ENCODE results near the gene LMF2.

Gene LMF2

DNA sequence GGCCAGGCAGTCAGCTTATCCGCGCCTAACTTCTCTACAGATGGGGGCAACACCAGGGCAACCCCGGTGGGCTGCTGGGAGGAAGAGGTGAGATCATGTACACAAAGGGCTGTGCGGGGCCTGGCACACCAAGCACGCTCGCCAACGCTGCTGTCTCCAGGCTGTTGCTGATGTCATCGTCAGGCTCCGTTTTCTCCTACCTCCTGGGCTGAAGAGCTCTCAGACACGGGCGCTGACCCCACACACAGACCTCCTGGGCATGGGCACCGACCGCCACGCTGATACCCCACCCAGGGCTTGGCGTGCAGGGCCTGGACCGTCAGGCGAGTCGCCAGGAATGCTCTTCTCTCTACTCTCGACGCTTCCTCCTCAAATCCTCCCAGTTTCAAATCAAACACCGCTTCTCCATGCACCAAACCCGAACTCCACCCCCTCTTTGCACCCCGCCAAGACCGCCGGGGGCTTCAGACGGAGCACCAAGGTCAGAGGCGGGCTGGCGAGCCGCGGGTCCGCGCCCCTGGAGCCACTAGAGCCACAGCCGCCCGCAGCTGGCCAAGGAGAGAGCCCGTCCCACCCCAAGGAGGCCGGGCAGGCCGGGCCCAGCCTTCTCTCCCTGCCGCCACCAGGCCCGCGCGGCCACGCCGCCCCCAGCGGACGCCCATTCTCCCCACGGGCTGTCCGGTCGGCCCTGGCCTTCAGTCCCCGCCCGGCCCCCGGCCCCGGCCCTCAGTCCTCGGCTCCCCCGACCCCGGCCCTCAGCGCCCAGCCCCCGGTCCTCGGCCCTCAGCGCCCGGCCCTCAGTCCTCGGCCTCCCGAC lies 33.4 kb downstream of the LMF2 start:
- in situ Hi-C loops (cut with HindIII; ENCODE audit: low pct_ligation_motif_present, low pct_unique_long_range_greater_than_20kb, low sequenced_read_pairs): no loop called here
- peak; percentile 36 for DNase-seq

DNA sequence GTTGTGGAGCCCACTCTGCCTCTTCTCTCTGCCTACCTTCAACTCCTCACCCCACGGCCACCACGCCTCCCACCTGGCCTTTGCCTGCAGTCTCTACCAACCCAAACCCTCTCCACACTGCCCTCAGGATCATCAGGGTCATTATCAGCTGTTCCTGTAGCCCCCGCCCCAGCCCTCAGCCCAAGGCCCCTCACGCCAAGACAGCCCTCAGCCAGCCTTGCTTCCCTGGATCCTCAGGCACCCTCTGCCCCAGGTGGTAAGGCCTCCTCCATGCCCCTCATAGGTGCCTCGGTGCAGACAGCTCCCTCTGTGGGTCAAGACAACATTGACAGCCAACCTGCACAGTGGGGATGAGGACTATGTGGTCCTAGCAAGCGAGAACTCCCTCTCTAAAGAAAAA lies 34.4 kb downstream of the LMF2 start:
- in situ Hi-C loops (cut with HindIII; ENCODE audit: low pct_ligation_motif_present, low pct_unique_long_range_greater_than_20kb, low sequenced_read_pairs): no loop called here
- peak; percentile 27 for DNase-seq

DNA sequence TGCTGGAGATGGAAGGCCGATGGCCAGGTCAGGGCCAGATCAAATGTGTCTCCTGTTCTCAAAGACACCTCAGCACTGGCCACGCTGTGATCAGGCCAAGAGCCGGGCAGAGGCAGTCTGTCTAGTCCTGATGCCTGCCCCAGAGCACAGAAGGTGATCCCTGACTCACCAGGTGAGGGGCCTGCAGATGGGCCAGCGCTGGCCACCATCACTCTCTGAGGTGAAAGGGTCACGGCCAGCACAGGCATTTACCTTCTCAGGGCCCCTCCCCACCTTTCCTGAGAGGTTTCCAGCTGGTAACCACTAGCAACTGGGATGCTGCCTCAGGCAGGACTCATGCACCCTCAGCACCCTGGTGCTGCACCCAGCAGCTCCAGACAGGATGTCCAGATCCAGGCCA lies 35.5 kb downstream of the LMF2 start:
- in situ Hi-C loops (cut with HindIII; ENCODE audit: low pct_ligation_motif_present, low pct_unique_long_range_greater_than_20kb, low sequenced_read_pairs): no loop called here

DNA sequence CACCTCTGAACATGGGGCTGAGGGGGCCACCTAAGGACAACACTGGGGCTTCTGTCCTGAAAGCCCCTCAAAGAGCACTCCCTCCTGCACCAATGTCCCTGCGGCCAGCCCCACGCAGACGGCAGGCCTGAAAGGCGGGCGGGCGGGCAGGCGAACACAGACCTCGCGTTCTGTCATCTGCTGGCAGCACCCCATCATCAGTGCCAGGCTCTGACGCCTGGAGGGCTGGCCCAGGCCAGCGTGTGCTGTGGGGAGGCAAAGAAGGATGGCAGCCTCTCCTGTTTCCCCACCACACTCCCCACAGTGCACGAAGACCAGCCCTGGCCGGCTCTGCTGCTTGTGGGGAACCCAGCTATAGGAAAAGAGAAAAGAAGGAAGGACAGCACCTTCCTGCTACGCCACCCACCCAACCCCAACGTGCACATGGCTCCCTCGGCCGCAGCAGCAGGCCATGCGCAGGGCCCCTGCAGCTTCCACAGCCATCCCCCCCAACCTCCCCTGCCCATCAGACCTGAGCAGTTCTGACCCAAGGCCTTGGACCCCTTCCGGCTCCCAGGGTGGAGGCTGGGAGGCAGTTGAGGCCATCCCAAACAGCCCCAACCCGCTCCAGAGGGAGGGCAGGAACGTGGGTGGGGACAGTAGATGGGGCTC lies 36.2 kb downstream of the LMF2 start:
- no peak for DNase-seq
- in situ Hi-C loops (cut with HindIII; ENCODE audit: low pct_ligation_motif_present, low pct_unique_long_range_greater_than_20kb, low sequenced_read_pairs): no loop called here

More for the DNA sequence above, 35.5 kb downstream of the LMF2 start:
- no peak for DNase-seq

DNA sequence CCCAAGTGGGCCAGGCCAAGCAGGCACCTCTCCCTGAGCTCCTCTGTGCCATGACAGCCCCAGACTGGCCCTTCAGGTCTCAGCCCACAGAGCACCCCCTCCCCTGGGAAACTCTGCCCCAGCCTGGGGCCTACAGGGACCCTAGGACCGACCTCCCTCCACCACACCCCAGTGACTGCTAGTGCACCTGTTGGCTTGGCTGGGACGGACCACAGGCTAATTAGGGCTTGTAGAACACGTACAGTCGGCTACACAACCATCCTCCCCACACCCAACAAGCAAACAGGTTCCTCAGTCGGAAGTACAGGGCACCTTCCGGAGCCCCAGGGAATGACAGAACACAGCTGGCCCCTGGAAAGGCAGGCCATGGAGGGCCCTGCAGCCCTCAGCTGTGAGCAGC lies 37.0 kb downstream of the LMF2 start:
- no peak for DNase-seq

DNA sequence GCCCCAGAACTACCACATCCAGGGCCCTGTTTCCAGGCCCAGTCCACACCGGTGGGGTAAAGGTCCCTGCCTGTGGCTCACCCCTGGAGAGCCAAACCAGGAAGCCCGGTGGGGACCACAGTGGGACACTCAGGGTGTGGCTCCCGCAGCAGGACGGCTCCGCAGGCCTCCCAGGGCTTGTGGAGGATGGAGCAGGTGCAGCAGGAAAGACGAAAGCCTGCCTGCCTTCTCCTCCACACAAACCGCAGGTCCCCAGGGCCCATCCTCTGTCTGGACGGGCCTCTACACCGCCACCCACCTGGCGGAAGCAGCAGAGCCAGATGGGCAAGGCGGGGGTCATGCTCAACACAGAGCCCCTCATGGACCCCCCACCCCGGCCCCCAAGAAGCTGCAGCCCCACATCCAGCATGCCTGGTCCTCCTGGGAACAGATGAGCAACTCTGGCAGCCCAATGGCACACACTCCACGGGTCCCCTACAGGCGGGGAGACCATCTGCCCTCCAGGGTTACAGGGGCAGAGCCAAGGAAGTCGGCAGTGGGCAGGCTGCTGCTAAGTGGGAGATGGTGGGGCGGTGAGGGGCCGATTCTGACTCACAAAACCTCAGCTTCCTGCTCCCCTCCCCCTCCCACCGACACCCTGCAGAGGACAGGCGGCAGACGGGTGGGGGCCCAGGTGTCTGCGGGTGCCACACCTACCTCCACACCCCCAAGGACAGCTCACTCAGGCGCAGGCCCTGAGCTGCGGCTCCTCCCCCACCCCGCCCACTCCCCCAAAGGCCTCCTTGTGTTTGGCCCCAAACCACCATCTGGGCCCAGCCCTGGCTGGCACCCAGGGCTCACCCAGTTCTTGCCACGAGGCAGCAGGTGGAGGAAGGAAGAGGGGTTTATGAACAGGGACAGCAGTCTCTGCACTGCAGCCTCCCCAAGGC lies 37.9 kb downstream of the LMF2 start:
- no peak for DNase-seq
- in situ Hi-C loops (cut with HindIII; ENCODE audit: low pct_ligation_motif_present, low pct_unique_long_range_greater_than_20kb, low sequenced_read_pairs): no loop called here

More for the DNA sequence above, 37.0 kb downstream of the LMF2 start:
- in situ Hi-C loops (cut with HindIII; ENCODE audit: low pct_ligation_motif_present, low pct_unique_long_range_greater_than_20kb, low sequenced_read_pairs): no loop called here

DNA sequence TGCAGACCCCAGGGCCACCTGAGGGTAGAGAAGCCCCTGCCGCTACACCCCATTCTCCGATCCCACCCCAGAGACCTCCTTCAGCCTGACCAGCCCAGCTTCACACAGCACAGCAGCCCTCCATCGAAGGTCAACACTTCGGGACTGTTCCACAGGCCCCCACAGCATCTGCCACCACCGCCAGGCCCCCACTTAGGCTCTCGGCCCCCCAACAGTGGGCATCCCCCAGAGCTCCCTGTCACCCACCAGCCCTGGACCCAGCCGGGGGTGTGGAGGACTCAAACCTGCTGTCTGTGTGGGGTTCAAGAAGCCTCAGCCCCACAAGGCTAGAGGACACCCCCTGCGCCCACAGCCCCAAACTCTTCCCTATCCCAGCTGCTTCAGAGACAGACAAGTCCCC lies 38.9 kb downstream of the LMF2 start:
- DNase-seq: no peak
- in situ Hi-C loops (cut with HindIII; ENCODE audit: low pct_ligation_motif_present, low pct_unique_long_range_greater_than_20kb, low sequenced_read_pairs): no loop called here

DNA sequence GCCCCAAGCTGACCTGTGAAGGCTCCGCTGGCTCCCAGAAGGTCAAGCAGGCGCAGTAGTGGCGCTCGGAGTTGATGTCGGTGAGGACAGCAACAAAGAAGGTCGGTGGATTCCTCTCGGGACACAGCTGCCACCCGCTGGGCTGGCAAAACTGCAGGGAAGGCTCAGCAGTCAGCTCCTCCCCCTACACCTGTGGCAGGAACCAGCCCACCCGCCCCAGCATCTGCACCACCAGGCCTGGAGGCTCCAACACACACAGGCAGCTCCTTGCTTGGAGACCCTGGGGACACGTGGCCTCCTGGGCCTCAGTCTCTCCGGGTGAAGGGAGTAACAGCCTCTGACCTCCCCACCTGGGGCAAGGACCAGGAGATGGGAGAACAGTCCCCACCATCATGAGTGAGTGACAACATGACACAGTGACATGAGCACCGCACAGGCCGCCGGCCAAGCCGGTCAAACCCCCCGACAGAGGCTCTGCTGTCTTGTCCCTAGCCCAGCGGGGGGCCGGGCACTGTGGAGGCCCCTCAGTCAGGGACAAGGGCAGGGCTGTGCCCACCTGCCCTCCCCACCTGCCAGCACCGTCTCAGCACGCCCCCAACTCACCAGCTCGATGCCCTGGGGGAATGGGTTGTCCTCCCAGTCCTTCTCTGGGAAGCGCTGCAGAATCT lies 39.6 kb downstream of the LMF2 start:
- in situ Hi-C loops (cut with HindIII; ENCODE audit: low pct_ligation_motif_present, low pct_unique_long_range_greater_than_20kb, low sequenced_read_pairs): no loop called here
- no peak for DNase-seq

DNA sequence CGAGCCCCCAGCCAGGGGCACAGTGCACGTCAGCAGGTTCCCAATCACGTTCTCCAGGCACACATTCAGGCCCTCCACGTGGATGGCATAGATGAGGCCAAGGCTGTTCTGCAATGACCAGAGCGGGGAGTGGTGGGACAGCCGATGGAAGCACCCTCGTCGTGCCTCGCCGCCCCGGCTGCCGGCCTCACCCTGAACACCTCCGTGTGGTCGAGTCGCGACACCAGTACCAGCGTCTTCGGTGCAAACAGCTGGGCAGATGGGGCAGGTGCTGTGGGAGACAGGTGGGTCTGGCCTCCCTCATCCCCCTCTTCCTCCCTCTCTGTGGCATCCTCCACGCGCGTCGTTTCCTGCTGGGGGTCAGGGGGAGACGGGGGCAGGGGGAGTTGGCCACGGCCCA lies 40.2 kb downstream of the LMF2 start:
- DNase-seq: no peak
- in situ Hi-C loops (cut with HindIII; ENCODE audit: low pct_ligation_motif_present, low pct_unique_long_range_greater_than_20kb, low sequenced_read_pairs): no loop called here

DNA sequence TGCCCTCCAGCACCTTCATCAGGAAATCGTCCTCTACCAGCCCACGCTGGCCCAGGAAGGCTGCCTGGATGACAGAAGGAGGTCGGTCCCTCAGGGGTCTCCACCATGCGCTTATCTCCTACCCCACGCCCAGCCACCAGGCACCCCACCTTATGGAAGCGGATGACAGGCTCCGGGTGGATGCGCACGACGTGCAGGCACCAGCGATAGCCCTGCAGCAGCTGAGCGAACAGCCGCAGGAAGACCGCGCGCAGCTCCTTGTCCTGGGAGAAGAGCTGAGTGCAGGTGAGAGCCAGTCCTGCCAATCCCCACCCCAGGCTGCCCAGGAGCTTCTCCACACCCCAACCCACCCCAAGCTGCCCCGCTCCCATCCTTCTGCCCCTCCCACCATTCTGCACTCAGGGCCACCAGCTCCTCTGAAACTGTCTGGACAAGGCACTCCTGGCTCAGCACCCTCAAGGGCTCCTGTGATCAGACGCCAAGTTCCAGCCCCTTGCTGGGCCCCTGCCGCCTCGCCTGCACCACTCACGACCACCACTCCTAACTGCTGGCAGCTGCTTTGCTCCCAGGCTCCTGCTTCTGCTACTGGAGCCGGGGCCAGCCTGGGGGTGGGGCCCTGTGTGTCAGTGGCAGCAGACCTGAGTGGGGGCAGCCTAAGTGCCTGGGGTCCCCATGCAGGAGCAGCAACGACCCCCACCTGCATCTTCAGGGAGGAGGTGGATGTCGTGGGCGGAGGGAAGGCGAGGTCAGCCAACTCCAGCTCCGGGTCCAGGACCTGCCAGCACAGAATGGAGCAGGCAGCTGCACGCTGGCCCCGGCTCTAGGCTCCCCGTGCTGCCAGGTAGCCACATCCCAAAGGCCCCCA lies 42.2 kb downstream of the LMF2 start:
- DNase-seq: no peak
- in situ Hi-C loops (cut with HindIII; ENCODE audit: low pct_ligation_motif_present, low pct_unique_long_range_greater_than_20kb, low sequenced_read_pairs): no loop called here

DNA sequence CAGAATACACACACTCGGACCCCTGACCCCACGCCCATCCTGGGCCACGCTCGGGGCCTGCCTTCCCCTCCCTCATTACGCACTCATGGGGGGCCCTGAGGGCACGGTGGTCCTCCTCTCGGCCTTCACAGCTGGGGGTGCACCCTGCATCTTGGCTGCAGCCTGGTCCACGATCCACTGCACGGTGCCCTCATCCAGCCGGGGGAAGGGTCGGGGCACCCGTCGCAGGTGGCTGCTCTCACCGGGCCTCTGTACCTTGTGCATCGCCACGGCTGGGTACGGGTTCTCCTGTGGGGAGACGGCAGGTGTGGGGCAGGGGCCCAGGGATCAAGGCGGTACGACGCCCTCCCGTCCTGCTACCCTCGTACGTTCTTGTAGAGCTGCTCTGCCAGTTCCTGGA lies 43.1 kb downstream of the LMF2 start:
- no peak for DNase-seq
- in situ Hi-C loops (cut with HindIII; ENCODE audit: low pct_ligation_motif_present, low pct_unique_long_range_greater_than_20kb, low sequenced_read_pairs): no loop called here

DNA sequence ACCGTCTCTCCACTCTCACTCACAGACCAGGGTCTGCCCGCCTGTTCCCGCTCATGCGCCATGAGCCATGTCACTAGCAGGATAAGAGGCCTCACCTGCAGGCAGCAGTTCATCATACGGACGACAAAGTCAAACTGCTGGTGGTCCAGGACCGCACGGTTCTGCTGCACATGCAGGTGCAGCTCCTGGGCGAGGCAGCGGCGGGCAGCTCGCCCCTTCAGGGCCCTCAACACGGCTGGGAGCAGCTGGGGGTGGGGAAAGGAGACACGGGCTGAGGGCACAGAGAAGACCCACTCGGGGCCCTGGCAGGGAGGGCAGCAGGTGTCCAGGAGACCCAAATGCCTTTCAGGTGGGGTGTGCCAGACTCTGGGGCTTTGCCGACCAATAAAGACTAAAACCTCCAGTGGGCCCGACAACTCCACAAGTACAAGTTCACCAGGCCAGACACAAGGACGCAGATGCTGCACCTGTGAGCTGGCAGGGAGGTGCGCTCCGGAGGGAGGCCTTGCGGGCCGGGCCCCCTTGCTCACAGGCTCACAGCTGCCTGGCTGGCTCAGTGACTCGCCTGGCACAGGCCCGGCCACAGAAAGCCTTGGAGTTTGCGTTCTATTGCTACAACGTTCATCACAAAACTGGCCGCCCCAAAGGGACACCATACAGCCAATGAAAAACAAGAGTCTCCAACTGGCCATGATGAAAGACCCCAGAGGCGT lies 44.2 kb downstream of the LMF2 start:
- DNase-seq: no peak
- in situ Hi-C loops (cut with HindIII; ENCODE audit: low pct_ligation_motif_present, low pct_unique_long_range_greater_than_20kb, low sequenced_read_pairs): no loop called here

DNA sequence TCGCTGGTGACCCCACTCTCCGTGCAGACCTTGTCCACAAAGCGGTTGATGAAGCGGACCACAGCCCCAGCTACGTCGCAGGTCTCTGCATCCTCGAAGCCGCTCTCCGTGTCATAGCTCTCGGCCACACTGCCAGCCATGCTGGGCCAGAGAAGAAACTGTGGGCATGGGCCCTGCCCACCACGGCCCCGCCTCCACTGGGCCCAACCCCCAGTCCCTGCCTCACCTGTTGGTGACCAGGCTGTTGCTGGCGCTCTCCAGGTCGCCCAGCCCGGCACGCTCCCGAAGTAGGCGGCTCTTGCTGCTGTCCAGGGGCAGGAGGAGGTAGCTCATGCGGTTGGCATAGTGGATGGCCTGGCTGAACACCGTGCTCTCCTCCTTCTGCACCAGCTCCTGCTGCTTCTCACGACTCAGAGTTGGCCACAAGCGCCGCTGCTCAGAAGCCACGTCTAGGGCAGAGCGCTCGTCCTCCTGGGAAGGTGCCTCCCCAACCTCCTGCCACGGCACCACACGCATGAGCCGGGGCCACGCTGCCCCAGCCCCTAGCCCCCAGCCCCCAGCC lies 45.4 kb downstream of the LMF2 start:
- in situ Hi-C loops (cut with HindIII; ENCODE audit: low pct_ligation_motif_present, low pct_unique_long_range_greater_than_20kb, low sequenced_read_pairs): no loop called here
- no peak for DNase-seq

DNA sequence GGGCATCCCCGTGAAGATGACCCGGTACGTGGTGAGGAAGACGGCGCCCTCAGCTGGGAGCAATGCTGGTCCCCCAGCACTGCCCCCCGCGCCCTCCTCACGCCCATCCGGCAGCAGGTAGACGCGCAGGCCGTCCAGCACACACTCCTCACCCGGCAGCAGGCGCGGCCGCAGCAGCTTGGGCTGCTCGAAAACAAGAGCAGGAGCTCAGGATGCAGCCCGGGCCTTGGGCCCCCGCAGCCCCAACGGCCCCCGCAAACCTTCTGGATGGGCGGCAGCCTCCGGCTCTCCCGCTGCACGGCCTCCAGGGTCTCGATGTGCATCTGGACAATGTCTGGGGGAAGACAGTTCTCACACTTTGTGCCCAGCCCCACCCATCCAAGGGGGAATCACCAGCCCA lies 46.0 kb downstream of the LMF2 start:
- DNase-seq: no peak
- in situ Hi-C loops (cut with HindIII; ENCODE audit: low pct_ligation_motif_present, low pct_unique_long_range_greater_than_20kb, low sequenced_read_pairs): no loop called here

DNA sequence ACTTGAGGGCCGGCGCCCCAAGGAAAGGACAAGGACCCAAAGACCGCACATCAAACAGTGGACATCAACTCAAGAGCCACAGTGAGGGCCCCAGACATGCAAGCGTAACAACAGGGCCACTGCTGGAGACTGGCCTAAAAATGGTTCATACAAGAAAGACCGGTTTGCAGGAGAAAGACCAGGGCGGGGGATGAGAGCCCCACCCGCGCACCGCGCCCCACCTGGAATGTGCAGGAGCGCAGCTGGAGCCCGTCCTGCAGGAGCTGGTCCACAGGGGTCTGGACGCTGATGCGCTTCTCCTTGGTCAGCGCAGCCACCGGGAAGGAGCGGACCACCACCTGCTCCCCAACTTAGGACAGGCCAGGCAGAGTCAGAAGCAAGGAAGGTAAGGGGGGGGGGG lies 46.6 kb downstream of the LMF2 start:
- DNase-seq: no peak

DNA sequence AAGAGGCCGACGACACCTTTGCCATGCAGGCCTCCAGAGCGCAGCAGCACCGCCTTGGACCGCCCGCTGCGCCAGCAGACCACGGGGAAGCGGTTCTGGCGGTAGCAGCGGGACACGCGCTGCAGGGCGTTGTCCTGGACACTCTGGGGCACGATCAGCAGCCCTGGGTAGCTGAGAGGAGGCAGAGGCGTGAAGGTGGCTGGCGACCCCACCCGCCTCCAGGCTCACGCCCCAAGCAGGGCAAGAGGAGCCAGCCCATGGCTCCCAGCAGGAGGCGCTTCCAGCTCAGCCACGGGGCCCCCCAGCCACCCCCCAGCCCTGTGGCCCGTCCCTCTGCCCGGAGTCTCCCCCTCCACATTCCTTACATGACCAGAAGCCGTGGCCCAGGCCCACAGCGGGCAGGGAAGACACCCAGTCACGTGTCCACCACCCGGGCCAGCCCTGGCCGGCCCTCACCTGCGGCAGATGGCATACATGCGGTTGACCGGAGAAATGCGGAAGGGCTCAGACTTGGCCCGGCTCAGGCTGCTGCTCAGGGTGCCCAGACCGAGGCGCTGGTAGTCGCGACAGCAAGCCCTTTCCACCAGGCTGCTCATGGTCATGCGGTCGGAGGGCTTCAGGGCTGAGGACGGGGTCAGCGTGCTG lies 47.9 kb downstream of the LMF2 start:
- in situ Hi-C loops (cut with HindIII; ENCODE audit: low pct_ligation_motif_present, low pct_unique_long_range_greater_than_20kb, low sequenced_read_pairs): no loop called here
- DNase-seq: no peak

More for the DNA sequence above, 46.6 kb downstream of the LMF2 start:
- in situ Hi-C loops (cut with HindIII; ENCODE audit: low pct_ligation_motif_present, low pct_unique_long_range_greater_than_20kb, low sequenced_read_pairs): no loop called here

DNA sequence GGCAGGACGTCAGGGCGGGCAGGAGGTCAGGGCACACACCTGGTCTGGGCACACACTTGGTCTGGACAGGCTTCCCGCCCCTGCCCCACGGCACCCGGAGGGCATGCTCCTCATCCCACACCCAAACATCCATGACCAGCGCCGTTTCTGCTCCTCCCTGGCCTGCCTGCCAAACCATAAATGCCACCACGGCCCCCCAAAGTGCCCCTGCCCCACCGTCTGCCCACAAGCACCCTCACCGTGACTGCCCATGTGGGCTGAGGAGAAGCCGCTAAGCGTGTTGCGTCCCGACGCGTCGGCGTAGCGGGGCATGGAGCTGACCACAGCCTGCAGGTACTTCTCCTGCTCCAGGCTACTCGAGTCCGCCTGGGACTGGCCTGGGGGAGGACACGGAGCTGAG lies 48.5 kb downstream of the LMF2 start:
- in situ Hi-C loops (cut with HindIII; ENCODE audit: low pct_ligation_motif_present, low pct_unique_long_range_greater_than_20kb, low sequenced_read_pairs): no loop called here
- DNase-seq: no peak

Data from ACHN (cell line).